NCI-H146 (cell line): ENCODE results near the gene NBPF9.
"Not testable (repeated sequence)": the region's sequence is repeated elsewhere in the genome, so short reads cannot be mapped to it uniquely, and the experiment has no call there.

Experiments
- DNase-seq: peaks from one replicate; lab custom pipeline; 2025; lab: John Stamatoyannopoulos, UW

NBPF9 gene

GRCh38 chr1:149103109-149104081 is at the start of gene NBPF9:
TSS of gene NBPF9 (minus strand) at chr1:149103551. CDS start at chr1:149082139, 21,412 bp downstream.
- peak; percentile 36 for DNase-seq

DNA sequence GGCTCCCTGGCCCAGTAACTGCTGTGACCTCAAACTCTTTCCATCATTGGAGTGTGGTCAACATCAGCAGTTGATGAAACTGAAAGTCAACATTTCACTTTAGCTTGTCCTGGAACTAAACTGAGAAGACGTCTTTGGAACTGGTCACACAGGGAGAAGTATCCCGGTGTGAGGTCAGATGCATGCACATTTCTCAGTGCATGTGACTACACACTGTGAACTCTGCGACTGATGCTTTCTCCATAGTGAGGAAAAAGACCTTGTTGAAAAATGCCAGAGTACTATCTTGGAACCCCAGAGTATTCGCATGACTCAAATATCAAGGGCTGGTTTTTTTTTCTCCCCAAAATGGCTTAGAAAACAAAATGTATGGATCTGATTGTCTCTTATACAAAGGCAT is 46.6 kb upstream of the NBPF9 start:
- not testable (repeated sequence) for DNase-seq

DNA sequence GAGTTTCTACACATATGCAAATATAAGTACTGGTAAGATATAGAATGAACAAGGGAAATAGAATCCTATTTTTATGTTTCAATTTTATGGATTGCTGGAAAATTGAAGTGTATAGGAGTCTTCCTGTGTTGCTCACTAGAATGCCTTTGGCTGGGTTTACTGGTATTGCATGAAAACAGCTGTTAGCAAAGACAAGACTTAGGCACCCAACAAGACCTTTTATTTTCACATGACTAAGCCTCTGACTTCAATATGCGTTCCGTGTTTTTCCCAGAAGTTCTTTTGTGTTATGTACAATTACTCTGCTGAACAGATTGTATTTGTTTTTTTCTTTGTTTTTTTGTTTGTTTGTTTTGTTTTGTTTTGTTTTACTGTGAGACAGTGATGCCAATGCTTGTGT is 34.2 kb upstream of the NBPF9 start:
- DNase-seq = not testable (repeated sequence)

DNA sequence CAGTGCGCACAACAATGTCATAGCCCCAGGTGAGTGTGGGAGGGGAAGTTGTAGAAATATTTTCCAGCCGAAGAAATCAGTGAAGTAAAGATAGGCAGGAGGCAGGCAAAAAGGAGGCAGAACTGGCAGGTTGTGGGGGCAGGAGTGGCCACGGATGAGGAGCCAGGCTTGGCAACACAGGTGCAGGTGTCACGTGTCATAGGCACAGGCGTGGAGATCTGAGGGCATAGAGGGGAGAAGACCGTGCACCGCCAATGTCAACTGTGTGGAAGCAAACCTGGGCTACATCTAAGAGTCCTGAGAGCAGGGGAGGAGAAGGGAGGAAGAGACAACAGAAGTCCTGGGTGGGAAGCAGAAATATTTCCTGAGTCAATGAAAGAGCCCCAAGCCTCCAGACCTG is 27.6 kb upstream of the NBPF9 start:
- not testable (repeated sequence) for DNase-seq

DNA sequence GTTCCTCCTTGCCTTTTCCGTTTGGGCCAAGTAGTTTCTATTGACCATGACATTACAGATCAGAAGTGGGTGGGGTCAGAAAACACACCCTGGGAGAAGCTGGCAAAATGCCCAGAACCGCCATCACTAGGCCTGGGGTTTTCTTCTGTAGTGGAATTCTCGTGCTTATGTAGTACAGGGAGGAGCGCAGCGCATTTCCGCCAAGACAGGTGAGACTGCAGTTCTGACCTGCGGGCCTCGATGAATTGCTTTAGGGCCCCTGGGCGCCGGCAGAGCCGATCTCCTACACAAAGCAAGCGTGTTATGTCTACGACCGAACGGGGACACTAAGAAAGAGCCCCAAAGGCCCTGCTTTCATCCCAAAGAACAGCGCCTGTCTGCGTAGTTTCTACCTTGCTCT is 25.9 kb upstream of the NBPF9 start:
- DNase-seq = not testable (repeated sequence)

- not testable (repeated sequence) for DNase-seq
Observed at GRCh38 chr1:149126555-149127145, 23.3 kb upstream of the NBPF9 start.

DNA sequence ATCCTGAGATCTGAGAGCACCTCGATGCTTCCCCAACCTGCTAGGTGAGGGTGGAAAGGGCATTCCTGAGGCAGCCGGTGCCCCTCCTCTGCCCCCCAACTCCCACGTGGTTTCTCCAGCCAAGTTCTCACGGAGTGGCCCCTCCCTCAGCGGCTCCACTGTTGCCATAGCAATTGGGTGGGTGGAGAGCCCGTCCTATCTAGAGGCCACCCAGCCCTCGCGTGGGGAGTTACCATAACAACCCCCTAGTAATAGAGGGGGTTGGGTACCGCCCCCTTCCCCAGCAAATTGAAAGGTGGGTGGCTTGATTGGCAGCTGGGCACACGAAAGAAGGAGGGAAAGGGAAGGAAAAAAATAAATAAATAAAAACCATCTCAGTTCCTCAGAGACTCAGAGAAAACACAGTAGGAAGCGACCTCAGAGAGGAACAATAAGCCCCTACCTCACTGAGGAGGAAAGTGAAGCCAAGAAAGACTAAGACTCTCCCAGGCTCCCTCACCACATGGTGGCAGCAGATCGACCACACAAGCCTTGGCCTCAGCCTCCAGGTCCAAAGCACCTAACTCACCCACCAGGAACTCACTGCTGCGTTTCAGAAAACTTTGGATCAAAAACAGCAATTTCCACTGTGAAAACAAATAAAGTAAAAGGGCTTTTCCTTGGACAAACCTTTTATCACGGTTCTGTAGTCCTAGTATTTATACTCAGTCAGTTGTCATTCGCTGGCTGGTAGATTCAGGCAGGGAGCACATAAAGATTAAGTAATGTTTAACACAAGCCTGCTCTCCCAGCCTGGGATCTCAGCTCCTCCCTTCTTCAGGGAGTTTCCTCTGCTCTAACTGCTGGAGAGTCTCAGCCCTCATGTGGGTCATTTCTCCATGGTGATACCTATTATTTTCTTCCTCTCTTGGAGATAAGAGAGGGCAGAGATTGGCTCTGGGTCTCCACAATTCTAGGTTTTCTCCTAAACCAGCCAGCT is 20.9 kb upstream of the NBPF9 start:
- not testable (repeated sequence) for DNase-seq

- not testable (repeated sequence) for DNase-seq
Observed at GRCh38 chr1:149112828-149113227, 9.5 kb upstream of the NBPF9 start.

GRCh38 chr1:149110343-149110742 is 7.0 kb upstream of the NBPF9 start:
- DNase-seq = not testable (repeated sequence)

DNA sequence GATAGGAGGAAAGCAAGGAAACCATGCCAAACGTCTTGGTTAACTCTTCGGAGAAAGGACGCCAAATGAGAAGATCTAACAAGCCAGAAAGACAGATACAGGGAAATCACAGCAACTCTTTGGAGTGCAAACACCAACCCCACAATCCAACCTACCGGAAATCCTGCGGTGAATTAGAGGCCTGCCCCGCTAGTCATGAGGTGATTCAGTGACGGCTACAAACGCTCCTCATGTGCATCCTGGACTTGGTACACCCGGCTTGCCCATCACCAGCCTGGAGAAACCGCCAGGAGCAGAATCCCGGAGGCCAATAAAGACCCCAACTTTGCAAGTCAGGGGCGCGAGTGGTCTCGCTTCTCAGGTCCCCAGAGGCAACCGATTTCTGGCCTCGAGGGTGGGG is 777 bp downstream of the NBPF9 start:
- not testable (repeated sequence) for DNase-seq

DNA sequence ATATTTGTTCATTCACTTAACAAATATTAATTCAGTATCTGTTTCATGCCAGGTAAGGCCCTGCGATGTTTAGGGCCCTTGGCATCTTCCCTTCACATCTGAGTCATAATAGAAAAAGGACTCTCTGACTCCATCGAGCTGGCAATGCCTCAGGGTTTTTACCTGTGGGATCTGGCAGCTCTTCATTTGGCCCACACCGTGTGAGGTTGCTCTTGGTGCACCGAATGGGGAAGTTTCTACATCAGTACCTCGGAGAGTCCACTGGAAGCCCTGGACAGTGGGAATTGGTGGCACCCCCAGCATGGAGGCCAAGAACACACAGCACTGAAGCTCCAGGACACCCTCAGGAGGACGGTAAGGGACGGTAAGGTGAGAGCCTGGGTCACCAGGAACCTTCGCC is 5.1 kb downstream of the NBPF9 start:
- DNase-seq = not testable (repeated sequence)

DNA sequence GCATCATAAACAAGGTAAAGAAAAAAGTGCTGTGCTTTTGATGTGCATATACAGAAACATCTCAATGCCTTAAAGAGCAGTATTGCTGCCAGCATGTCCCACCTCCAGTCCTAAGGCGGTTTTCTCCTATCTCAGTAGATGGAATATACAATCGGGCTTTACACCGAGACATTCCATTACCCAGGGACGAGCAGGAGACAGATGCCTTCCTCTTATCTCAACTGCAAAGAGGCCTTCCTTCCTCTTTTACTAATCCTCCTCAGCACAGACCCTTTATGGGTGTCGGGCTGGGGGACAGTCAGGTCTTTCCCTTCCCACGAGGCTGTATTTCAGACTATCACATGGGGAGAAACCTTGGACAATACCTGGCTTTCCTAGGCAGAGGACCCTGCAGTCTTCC is 10.2 kb downstream of the NBPF9 start:
- not testable (repeated sequence) for DNase-seq

DNA sequence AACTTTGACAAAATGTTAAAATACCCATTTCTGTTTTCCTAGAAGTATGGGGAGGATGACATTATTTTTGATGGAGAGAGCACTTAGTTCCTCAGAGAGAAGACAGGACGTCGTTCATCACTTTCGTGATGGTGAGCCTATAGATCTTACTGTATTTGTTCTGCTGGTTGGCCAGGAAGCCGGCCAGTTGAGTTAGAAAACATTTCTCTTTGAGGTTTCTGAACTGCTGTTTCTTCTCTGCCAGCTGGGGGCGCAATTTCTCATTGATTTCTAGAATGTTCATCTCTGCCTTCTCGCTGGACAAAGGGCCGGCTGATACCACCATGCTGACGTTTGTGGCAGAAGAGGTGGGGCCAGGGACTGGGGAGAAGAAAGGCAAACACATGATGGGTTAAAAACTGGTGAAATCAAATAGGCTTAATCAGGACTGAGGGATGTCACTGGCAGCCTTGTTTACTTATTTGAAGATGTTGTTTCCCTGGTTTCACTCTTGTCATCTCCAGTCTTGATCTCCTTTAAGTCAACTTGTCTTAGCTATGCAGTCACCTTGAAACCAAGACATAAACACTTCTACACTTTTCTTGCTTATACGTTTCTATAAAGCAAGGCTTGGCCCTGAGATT is 27.7 kb downstream of the NBPF9 start:
- not testable (repeated sequence) for DNase-seq

DNA sequence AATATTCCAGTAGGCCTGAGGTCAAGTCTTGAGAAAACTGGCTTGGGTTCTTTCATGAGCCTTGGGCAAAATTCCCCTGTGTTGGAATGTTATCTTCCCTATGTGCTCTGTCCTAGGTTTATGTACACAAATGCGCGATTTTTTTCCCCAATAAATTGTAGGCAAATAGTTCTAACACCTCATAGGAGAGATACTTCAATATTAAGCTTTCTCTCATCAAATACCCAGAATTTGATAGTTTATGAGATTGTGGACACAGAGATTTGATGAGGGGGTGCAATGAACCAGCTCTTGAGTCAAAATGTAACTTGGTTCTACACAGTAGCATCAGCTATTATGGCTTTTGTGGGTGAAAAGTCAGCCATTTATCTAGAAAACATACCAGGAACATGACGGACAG is 38.7 kb downstream of the NBPF9 start:
- not testable (repeated sequence) for DNase-seq

GRCh38 chr1:149043056-149043455 is 60.3 kb downstream of the NBPF9 start:
- DNase-seq = not testable (repeated sequence)

DNA sequence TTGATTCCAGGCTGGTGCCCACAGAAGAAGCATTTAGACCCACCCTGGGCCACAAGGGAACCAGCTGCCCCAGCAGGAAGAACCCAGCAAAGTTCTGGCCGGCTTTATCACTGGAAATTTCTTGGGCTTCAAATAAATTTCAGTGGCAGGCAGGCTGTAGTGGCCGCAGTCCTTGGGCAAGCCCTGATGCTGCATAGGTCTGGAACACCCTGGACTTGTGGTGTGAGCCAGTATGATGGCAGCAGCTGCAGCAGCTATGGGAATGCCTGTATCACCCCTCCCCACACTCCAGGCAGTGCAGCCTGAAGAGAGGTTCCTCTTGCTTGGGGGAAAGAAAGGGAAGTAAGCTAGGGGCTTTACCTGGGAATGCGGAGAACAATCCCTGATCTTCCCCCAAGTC is 69.4 kb downstream of the NBPF9 start:
- DNase-seq = not testable (repeated sequence)

GRCh38 chr1:149024327-149024726 is 79.0 kb downstream of the NBPF9 start:
- not testable (repeated sequence) for DNase-seq

DNA sequence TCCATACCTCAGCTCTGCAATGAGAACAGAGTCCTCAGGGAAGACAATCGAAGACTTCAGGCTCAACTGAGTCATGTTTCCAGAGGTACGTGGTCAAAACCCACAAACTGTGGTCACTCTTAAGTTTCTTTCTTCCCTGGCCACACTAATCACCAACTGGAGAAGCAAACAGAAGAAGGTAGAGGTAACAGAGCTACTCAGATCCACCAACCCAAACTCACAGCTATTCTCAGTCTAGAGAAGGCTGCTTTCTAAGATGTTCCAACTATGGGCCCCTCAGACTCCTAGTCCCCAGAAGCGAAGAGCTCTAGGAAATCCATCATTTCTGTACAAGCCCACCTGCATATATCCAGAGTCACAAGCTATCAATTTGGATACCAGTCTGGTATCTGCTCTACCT is 84.8 kb downstream of the NBPF9 start:
- not testable (repeated sequence) for DNase-seq

DNA sequence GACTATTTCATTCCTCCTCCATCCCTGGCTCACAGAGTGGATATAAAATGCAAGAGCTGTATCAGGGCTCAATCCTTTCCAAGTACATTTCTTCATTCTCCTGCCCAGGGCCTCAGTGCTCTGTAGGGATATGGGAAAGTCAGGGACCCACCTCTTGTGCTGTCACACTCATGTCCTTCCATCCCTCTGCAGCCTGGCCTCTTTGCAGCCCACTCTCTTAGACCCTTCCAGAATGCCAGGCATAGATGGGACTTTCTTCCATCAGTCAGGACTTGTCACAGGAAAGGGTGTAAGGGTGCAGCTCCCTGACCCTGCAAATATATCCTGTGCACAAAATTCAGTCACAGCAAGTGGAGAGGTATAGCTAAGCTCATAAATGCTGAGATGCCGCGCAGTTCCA is 86.7 kb downstream of the NBPF9 start:
- not testable (repeated sequence) for DNase-seq

DNA sequence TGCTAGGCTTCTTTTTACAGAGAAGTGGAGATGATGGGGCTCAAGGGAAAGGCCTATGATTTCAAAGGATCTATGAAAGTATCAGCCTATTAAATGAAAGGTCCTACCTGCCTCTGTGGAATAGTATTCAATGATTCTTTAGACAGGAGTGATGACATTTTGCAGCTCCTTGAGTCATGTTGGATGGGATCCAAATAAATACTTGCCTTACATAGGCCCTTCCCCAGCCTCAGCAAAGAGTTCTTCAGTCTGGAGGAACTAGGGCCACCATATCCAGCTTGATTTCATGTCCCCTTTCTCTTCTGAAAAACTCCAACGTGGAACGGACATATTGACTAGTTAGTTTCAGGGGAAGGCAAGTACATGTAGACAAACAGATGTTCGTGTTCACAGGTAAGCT is 87.8 kb downstream of the NBPF9 start:
- DNase-seq = not testable (repeated sequence)

DNA sequence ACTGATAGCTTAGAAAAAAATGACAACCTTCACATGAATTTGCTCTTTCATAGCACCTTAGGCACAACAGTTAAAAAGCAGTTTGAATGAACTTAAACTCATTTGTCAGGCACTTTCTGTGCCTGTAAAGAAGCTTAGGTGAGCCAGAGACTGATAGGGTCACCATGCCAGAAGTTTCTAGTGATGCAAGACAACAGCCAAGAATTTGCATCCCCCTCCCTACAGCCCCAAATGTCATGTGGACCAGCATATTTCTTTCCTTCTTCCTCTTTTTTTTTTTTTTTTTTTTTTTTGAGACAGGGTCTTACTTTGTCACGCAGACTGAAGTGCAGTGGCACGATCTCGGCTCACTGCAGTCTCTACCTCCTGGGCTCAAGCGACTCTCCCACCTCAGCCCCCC is 89.8 kb downstream of the NBPF9 start:
- not testable (repeated sequence) for DNase-seq
